Measurements from ENCODE around the gene OTUD7B. TPM values are rescaled to one million over a fixed set of nuclear protein-coding genes. Genes with fewer than 3 reads are reported as not detected.
A peak's percentile ranks its signal among the peaks of the same experiment; 100 is the strongest.
"Not testable (repeated sequence)": the region's sequence is repeated elsewhere in the genome, so short reads cannot be mapped to it uniquely, and the experiment has no call there.

Gene OTUD7B
- total RNA-seq (17.1 and 17.8 TPM in 2 replicates), polyA plus RNA-seq (2.8 and 3.6 TPM in 2 replicates)

DNA sequence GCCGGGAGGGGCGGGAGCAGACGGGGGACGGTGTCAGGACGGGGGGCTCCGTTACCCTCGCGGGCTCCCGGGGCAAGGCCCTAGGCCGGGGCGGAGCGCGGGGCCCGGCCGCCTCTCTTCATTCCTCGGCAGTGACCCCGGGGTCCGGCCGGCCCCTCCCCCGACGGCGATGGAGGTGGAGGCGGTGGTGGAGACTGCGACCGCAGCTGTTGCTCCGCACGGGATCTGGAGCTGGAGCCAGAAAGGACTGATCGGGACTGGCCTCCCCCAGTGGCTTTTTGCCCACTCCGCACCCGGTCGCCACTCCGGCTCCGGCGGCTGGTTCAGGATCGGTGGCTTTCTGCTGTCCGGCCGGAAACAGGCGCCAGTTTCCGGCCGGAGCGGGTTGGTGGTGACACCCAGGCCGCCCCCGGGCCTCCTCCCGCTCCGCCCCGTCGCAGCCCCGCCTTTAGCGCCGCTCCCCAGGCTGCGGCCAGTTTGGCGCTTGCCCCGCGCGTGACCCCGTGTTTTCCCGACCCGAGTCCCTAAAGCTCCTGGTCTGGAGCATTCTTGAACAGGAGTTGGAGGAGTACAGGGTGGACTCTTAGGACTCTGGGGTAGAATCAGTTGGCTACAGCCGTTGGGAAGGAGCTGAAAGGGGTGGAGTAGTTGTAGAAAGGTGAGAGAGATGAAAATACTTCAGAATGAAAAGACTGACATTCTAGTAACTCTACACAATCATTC lies at the start of gene OTUD7B:
Gene OTUD7B, minus strand, starts transcription at position 334 of the 723 bp plus-strand sequence. CDS start 33,216 bp downstream, outside the sequence.
- Histone ChIP-seq H3K27ac (peak within 1 kb of the TSS; percentile 99), H3K79me2 (peaks cover 45% of the 10 kb centered on the region), H3K27me3 (no peaks in the 10 kb centered on the region), H3K9me2 (replicated peaks; ENCODE audit: insufficient read depth) (no peaks in the 10 kb centered on the region), H3K4me3 (peak within 1 kb of the TSS; percentile 97), H4K20me1 (ENCODE audit: insufficient read depth, poor library complexity, severe bottlenecking) (peaks cover 31% of the 10 kb centered on the region), H3K9me3 (ENCODE audit: low read depth) (no peaks in the 10 kb centered on the region), H3K4me1 (ENCODE audit: insufficient read depth) (peaks cover 27% of the 10 kb centered on the region), H3K36me3 (replicated peaks; ENCODE audit: insufficient read depth, low read depth) (no peaks in the 10 kb centered on the region), H2AFZ (peak within 1 kb of the TSS; percentile 75), H3K4me2 (peak within 1 kb of the TSS; percentile 88)
- WGBS (ENCODE audit: low lambda C conversion rate, missing lambda C conversion rate): under 1% methylated on average over 50 of the region's 59 CpGs
- TF ChIP-seq, protein P1, sequence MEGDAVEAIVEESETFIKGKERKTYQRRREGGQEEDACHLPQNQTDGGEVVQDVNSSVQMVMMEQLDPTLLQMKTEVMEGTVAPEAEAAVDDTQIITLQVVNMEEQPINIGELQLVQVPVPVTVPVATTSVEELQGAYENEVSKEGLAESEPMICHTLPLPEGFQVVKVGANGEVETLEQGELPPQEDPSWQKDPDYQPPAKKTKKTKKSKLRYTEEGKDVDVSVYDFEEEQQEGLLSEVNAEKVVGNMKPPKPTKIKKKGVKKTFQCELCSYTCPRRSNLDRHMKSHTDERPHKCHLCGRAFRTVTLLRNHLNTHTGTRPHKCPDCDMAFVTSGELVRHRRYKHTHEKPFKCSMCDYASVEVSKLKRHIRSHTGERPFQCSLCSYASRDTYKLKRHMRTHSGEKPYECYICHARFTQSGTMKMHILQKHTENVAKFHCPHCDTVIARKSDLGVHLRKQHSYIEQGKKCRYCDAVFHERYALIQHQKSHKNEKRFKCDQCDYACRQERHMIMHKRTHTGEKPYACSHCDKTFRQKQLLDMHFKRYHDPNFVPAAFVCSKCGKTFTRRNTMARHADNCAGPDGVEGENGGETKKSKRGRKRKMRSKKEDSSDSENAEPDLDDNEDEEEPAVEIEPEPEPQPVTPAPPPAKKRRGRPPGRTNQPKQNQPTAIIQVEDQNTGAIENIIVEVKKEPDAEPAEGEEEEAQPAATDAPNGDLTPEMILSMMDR (IDR thresholded peaks at IDR 0.05; ENCODE audit: poor library complexity): no peak
- TF ChIP-seq EZH2phosphoT487 (IDR thresholded peaks at IDR 0.05; ENCODE audit: low read depth, severe bottlenecking, unreplicated experiment) (no peak), EZH2 (IDR thresholded peaks at IDR 0.05; ENCODE audit: borderline replicate concordance) (no peak)
- peak; percentile 96 for DNase-seq (ENCODE audit: low spot score)

DNA sequence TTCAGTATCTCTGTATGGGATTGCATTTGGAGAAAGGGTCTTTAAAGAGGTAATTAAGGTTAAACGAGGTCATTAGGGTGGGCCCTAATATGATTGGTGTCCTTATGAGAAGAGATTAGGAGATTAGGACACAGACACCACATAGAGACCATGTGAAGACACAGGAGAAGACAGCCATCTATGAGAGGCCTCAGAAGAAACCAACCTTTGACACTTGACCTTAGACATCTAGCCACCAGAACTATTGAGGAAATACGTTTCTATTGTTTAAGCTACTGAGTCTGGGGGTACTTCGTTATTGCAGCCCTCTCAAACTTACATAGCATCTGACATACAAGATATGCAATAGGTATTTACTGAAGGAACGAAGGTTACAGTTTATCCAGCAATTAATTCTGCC lies 49.7 kb upstream of the OTUD7B start:
- H3K27me3 ChIP-seq: no peaks in the 10 kb centered on the region
- H2AFZ ChIP-seq: no peak overlapping the region
- H3K4me1 ChIP-seq (ENCODE audit: insufficient read depth): no peaks in the 10 kb centered on the region
- H3K4me3 ChIP-seq: no peak overlapping the region
- TF ChIP-seq EZH2phosphoT487 (IDR thresholded peaks at IDR 0.05; ENCODE audit: low read depth, severe bottlenecking, unreplicated experiment): no peak
- no peak for TF ChIP-seq EZH2 (IDR thresholded peaks at IDR 0.05; ENCODE audit: borderline replicate concordance)
- TF ChIP-seq, protein P1 (IDR thresholded peaks at IDR 0.05; ENCODE audit: poor library complexity): no peak
- WGBS (ENCODE audit: low lambda C conversion rate, missing lambda C conversion rate): 91% methylated on average over 4 of the region's 4 CpGs
- peaks cover 9% of the 10 kb centered on the region for H3K79me2 ChIP-seq
- H4K20me1 ChIP-seq (ENCODE audit: insufficient read depth, poor library complexity, severe bottlenecking): no peaks in the 10 kb centered on the region
- no peak overlapping the region for H3K27ac ChIP-seq
- no peak for DNase-seq (ENCODE audit: low spot score)
- H3K9me3 ChIP-seq (ENCODE audit: low read depth): no peaks in the 10 kb centered on the region
- no peak overlapping the region for H3K4me2 ChIP-seq
- no peaks in the 10 kb centered on the region for H3K36me3 ChIP-seq (replicated peaks; ENCODE audit: insufficient read depth, low read depth)
- H3K9me2 ChIP-seq (replicated peaks; ENCODE audit: insufficient read depth): no peaks in the 10 kb centered on the region

DNA sequence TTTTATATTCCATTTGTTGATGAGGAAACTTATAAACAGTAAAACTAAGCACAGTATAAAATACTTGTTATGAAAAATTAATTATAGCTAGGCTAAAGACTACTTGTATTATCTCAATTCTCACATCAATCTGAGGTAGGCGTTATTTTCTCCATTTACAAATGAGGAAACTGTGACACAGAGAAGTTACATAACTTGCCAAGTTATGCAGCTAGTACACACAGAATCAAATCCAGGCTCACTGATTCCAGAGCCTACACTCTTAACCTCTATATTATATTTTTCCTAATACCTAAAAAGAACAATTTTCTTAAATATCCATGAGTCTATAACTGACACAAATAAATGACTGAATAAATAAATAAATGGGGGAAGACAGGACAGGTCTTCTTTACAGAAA lies 45.9 kb upstream of the OTUD7B start:
- no peak overlapping the region for H2AFZ ChIP-seq
- 97% methylated on average over 1 of the region's 1 CpG for WGBS (ENCODE audit: low lambda C conversion rate, missing lambda C conversion rate)
- H3K9me2 ChIP-seq (replicated peaks; ENCODE audit: insufficient read depth): no peaks in the 10 kb centered on the region
- no peak for TF ChIP-seq EZH2 (IDR thresholded peaks at IDR 0.05; ENCODE audit: borderline replicate concordance)
- TF ChIP-seq, protein P1 (IDR thresholded peaks at IDR 0.05; ENCODE audit: poor library complexity): no peak
- H3K4me3 ChIP-seq: no peak overlapping the region
- no peaks in the 10 kb centered on the region for H3K27me3 ChIP-seq
- no peak for DNase-seq (ENCODE audit: low spot score)
- no peaks in the 10 kb centered on the region for H3K79me2 ChIP-seq
- no peak overlapping the region for H3K27ac ChIP-seq
- H3K4me2 ChIP-seq: no peak overlapping the region
- H3K9me3 ChIP-seq (ENCODE audit: low read depth): no peaks in the 10 kb centered on the region
- no peaks in the 10 kb centered on the region for H3K36me3 ChIP-seq (replicated peaks; ENCODE audit: insufficient read depth, low read depth)
- no peaks in the 10 kb centered on the region for H4K20me1 ChIP-seq (ENCODE audit: insufficient read depth, poor library complexity, severe bottlenecking)
- no peaks in the 10 kb centered on the region for H3K4me1 ChIP-seq (ENCODE audit: insufficient read depth)

DNA sequence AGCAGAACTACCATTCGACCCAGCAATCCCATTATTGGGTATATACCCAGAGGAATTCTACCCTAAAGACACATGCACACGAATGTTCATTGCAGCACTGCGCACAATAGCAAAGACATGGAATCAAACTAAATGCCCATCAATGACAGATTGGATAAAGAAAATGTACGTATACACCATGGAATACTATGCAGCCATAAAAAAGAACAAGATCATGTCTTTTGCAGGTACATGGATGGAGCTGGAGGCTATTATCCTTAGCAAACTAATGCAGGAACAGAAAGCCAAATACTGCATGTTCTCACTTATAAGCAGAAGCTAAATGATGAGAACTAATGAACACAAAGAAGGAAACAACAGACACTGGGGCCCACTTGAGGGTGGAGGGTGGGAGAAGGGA lies 45.0 kb upstream of the OTUD7B start:
- WGBS (ENCODE audit: low lambda C conversion rate, missing lambda C conversion rate): 96% methylated on average over 4 of the region's 4 CpGs
- not testable (repeated sequence) for H3K4me2 ChIP-seq; H3K27ac ChIP-seq; H2AFZ ChIP-seq; H3K27me3 ChIP-seq; H3K9me3 ChIP-seq (ENCODE audit: low read depth); H3K4me3 ChIP-seq; H3K36me3 ChIP-seq (replicated peaks; ENCODE audit: insufficient read depth, low read depth); H3K4me1 ChIP-seq (ENCODE audit: insufficient read depth); DNase-seq (ENCODE audit: low spot score); H3K79me2 ChIP-seq; H4K20me1 ChIP-seq (ENCODE audit: insufficient read depth, poor library complexity, severe bottlenecking); H3K9me2 ChIP-seq (replicated peaks; ENCODE audit: insufficient read depth)
